SK-N-SH (cell line): Measurements from ENCODE around the gene AMPD2. TPM values are rescaled to one million over a fixed set of nuclear protein-coding genes. Genes with fewer than 3 reads are reported as not detected.

Experiments used
- CTCF ChIA-PET: fragments of 300-600, 350-600 bp; formaldehyde crosslinking; extraction: SDS; loops from one replicate; lab custom pipeline; 2021; lab: Yijun Ruan, JAX
- POLR2A ChIA-PET: fragments of 350-600 bp; sonication (Branson Sonifier 250); formaldehyde crosslinking; extraction: SDS; loops from one replicate; lab custom pipeline; 2020; ENCODE audit warnings: antibody characterized with exemption, inconsistent platforms; lab: Yijun Ruan, JAX
- DNase-seq: peaks from one replicate; pipeline ENCODE4 v3.0.0; 2012
- H2AFZ ChIP-seq: fragments of 200-600 bp; sonication (generic); 2 replicates; pipeline ENCODE4 v1.8.1; 2016; ENCODE audit warnings: antibody characterized with exemption, mild to moderate bottlenecking, low read depth
- H3F3A ChIP-seq: fragments of 200-600 bp; sonication (generic); replicated peaks from 2 replicates; pipeline ENCODE3; 2016; ENCODE audit warnings: antibody characterized with exemption, mild to moderate bottlenecking; ENCODE audit not compliant: insufficient read depth
- H3K27ac ChIP-seq, 2 experiments: fragments of 200-500 bp in 1 of 2; fragments of 200-600 bp in 1 of 2; sonication (Bioruptor generic) in 1 of 2; sonication (generic), shearing (Covaris generic) in 1 of 2; 2 replicates each; pipeline versions ENCODE4 v1.5.1 to v1.6.1; 2014 to 2016; ENCODE audit warnings: low read depth in 2 of 2, inconsistent platforms in 1 of 2, low read length in 1 of 2, mild to moderate bottlenecking in 1 of 2, mixed read lengths in 1 of 2
- H3K27me3 ChIP-seq: fragments of 200-600 bp; sonication (generic), shearing (Covaris generic); 2 replicates; pipeline ENCODE4 v1.6.1; 2016; ENCODE audit warnings: mixed run types; ENCODE audit not compliant: insufficient read depth
- H3K36me3 ChIP-seq, 2 experiments: fragments of 200-500 bp in 1 of 2; fragments of 200-600 bp in 1 of 2; sonication (Bioruptor generic) in 1 of 2; sonication (generic) in 1 of 2; replicated peaks in 1 of 2; 2 replicates each; pipeline versions ENCODE3 to v1.5.1; 2014 to 2016; ENCODE audit warnings: low read length in 1 of 2, mild to moderate bottlenecking in 1 of 2; ENCODE audit not compliant: insufficient read depth in 2 of 2, control insufficient read depth in 1 of 2
- H3K4me1 ChIP-seq, 2 experiments: fragments of 200-500 bp in 1 of 2; fragments of 200-600 bp in 1 of 2; sonication (Bioruptor generic) in 1 of 2; sonication (generic), shearing (Covaris generic) in 1 of 2; 2 replicates each; pipeline versions ENCODE4 v1.5.1 to v1.6.1; 2014 to 2016; ENCODE audit warnings: low read depth in 1 of 2, low read length in 1 of 2, mixed run types in 1 of 2; ENCODE audit not compliant: insufficient read depth in 2 of 2, control insufficient read depth in 1 of 2
- H3K4me2 ChIP-seq: fragments of 200-600 bp; sonication (generic), shearing (Covaris generic); 2 replicates; pipeline ENCODE4 v1.6.1; 2017; ENCODE audit warnings: mixed run types
- H3K4me3 ChIP-seq, 2 experiments: fragments of 200-500 bp in 1 of 2; fragments of 200-600 bp in 1 of 2; sonication (Bioruptor generic) in 1 of 2; sonication (generic), shearing (Covaris generic) in 1 of 2; 2 replicates each; pipeline versions ENCODE4 v1.5.1 to v1.8.1; 2014 to 2016; ENCODE audit warnings: low read depth in 2 of 2, inconsistent platforms in 1 of 2, low read length in 1 of 2, mild to moderate bottlenecking in 1 of 2, mixed read lengths in 1 of 2, moderate library complexity in 1 of 2
- H3K79me2 ChIP-seq: fragments of 200-600 bp; sonication (generic); 2 replicates; pipeline ENCODE4 v1.8.1; 2017; ENCODE audit warnings: mild to moderate bottlenecking; ENCODE audit not compliant: insufficient read depth
- H3K9ac ChIP-seq: fragments of 200-600 bp; sonication (generic); 2 replicates; pipeline ENCODE4 v1.6.1; 2017; ENCODE audit warnings: mixed run types
- H3K9me2 ChIP-seq: fragments of 200-600 bp; sonication (generic); 2 replicates; pipeline ENCODE4 v1.6.1; 2017; ENCODE audit warnings: mixed run types
- H3K9me3 ChIP-seq: fragments of 200-600 bp; sonication (generic); 2 replicates; pipeline ENCODE4 v1.6.1; 2017; ENCODE audit warnings: mixed run types, mild to moderate bottlenecking, moderate library complexity
- H4K20me1 ChIP-seq: fragments of 200-600 bp; sonication (generic); 2 replicates; pipeline ENCODE4 v1.6.1; 2017; ENCODE audit warnings: mild to moderate bottlenecking, mixed run types; ENCODE audit not compliant: insufficient read depth
- CTCF ChIP-seq: fragments of 200-600 bp; sonication (generic); IDR thresholded peaks from 2 replicates; pipeline ENCODE4 v1.6.1; 2017; ENCODE audit warnings: antibody characterized with exemption, mild to moderate bottlenecking, moderate library complexity
- FOXM1 ChIP-seq: IDR thresholded peaks from 2 replicates; pipeline ENCODE4 v1.4.0; 2012; ENCODE audit warnings: low read depth, mild to moderate bottlenecking
- IRF3 ChIP-seq: fragments of 150-350 bp; IDR thresholded peaks from 2 replicates; pipeline ENCODE4 v1.6.1; 2016; ENCODE audit warnings: mild to moderate bottlenecking, low read depth, low read length
- MEF2A ChIP-seq: IDR thresholded peaks from 2 replicates; pipeline ENCODE4 v1.4.0; 2012; ENCODE audit warnings: low read depth, borderline replicate concordance
- RCOR1 ChIP-seq: fragments of 150-350 bp; IDR thresholded peaks from 2 replicates; pipeline ENCODE4 v1.6.1; 2017; ENCODE audit warnings: antibody characterized with exemption, low read length
- REST ChIP-seq: IDR thresholded peaks from 2 replicates; pipeline ENCODE4 v1.6.1; 2012; ENCODE audit warnings: mild to moderate bottlenecking, low read depth, low read length, moderate library complexity
- RXRA ChIP-seq: IDR thresholded peaks from 2 replicates; pipeline ENCODE4 v1.4.0; 2012; ENCODE audit warnings: low read depth, mild to moderate bottlenecking, borderline replicate concordance
- SIN3A ChIP-seq: IDR thresholded peaks from 2 replicates; pipeline ENCODE4 v1.6.1; 2012; ENCODE audit warnings: low read depth, mild to moderate bottlenecking, low read length, moderate library complexity, borderline replicate concordance
- WGBS: methylation state at CpG from one replicate; pipeline ENCODE4 v1.1.6; 2017; ENCODE audit warnings: low lambda C conversion rate; 5-methylcytosine and 5-hydroxymethylcytosine counted together
- polyA plus RNA-seq, 3 experiments: library from polyadenylated mRNA; depleted of rRNA; stranded (reverse); fragments of >200 nt; gene quantifications; 2 replicates each; pipeline ENCODE4 v1.2.3, GENCODE V29; 2012
- TF ChIP-seq, protein P1 (sequence below): IDR thresholded peaks from 2 replicates; pipeline ENCODE4 v1.4.0; 2012; ENCODE audit warnings: low read depth, borderline replicate concordance

AMPD2 gene
- polyA plus RNA-seq, 1 of the 3 experiments (the other 2 are of a cell fraction) = 59.1 TPM

DNA sequence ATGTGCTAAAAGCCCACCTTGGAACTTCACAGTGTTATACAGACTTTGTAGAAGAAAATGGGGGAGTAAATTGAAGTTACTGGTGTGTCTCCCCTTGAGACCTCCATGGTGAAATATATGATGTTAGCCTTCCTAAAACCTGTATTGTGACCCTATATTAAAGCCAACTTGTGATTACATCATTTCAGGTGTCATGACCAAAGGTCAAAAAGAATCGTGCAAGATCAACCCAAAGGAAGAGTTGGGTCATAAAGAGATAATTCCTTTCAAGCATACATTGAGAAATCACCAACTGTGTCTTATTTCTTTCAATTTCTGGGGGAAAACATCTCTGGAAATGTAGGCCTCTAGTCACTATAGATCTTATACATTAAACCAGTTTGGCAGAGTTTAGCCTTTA lies 34.9 kb upstream of the AMPD2 start:
- Histone ChIP-seq H3K4me3 (no peak overlapping the region), H3K4me1 (no peaks in the 10 kb centered on the region), H3K79me2 (peaks cover 61% of the 10 kb centered on the region), H3K9me2 (no peaks in the 10 kb centered on the region), H2AFZ (no peak overlapping the region), H3F3A (peaks cover 13% of the 10 kb centered on the region), H4K20me1 (no peaks in the 10 kb centered on the region), H3K9me3 (no peaks in the 10 kb centered on the region), H3K9ac (no peak overlapping the region), H3K27me3 (no peaks in the 10 kb centered on the region), H3K36me3 (peaks cover 71 to 88% of the 10 kb centered on the region in 2 experiments), H3K27ac (no peak overlapping the region), H3K4me2 (no peak overlapping the region)
- CTCF ChIA-PET = no interaction called here
- no peak for DNase-seq
- no peak for TF ChIP-seq FOXM1
- no peak for TF ChIP-seq REST
- TF ChIP-seq IRF3 = no peak
- no peak for TF ChIP-seq RXRA
- TF ChIP-seq CTCF = no peak
- TF ChIP-seq MEF2A = no peak
- no peak for TF ChIP-seq RCOR1
- TF ChIP-seq, protein P1, sequence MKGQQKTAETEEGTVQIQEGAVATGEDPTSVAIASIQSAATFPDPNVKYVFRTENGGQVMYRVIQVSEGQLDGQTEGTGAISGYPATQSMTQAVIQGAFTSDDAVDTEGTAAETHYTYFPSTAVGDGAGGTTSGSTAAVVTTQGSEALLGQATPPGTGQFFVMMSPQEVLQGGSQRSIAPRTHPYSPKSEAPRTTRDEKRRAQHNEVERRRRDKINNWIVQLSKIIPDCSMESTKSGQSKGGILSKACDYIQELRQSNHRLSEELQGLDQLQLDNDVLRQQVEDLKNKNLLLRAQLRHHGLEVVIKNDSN = no peak
- no peak for TF ChIP-seq SIN3A
- POLR2A ChIA-PET = no interaction called here
- WGBS = 76% methylated on average over 1 of the region's 1 CpG
